SK-N-SH (cell line): ENCODE measurements around the gene CHMP4A. TPM values are rescaled to one million over a fixed set of nuclear protein-coding genes. Genes with fewer than 3 reads are reported as not detected.

Source experiments
- CTCF ChIA-PET: fragments of 300-600, 350-600 bp; formaldehyde crosslinking; extraction: SDS; loops from one replicate; lab custom pipeline; 2021; lab: Yijun Ruan, JAX
- POLR2A ChIA-PET: fragments of 350-600 bp; sonication (Branson Sonifier 250); formaldehyde crosslinking; extraction: SDS; loops from one replicate; lab custom pipeline; 2020; ENCODE audit warnings: antibody characterized with exemption, inconsistent platforms; lab: Yijun Ruan, JAX
- DNase-seq: peaks from one replicate; pipeline ENCODE4 v3.0.0; 2012
- H2AFZ ChIP-seq: fragments of 200-600 bp; sonication (generic); 2 replicates; pipeline ENCODE4 v1.8.1; 2016; ENCODE audit warnings: antibody characterized with exemption, mild to moderate bottlenecking, low read depth
- H3F3A ChIP-seq: fragments of 200-600 bp; sonication (generic); replicated peaks from 2 replicates; pipeline ENCODE3; 2016; ENCODE audit warnings: antibody characterized with exemption, mild to moderate bottlenecking; ENCODE audit not compliant: insufficient read depth
- H3K27ac ChIP-seq, 2 experiments: fragments of 200-500 bp in 1 of 2; fragments of 200-600 bp in 1 of 2; sonication (Bioruptor generic) in 1 of 2; sonication (generic), shearing (Covaris generic) in 1 of 2; 2 replicates each; pipeline versions ENCODE4 v1.5.1 to v1.6.1; 2014 to 2016; ENCODE audit warnings: low read depth in 2 of 2, inconsistent platforms in 1 of 2, low read length in 1 of 2, mild to moderate bottlenecking in 1 of 2, mixed read lengths in 1 of 2
- H3K27me3 ChIP-seq: fragments of 200-600 bp; sonication (generic), shearing (Covaris generic); 2 replicates; pipeline ENCODE4 v1.6.1; 2016; ENCODE audit warnings: mixed run types; ENCODE audit not compliant: insufficient read depth
- H3K36me3 ChIP-seq, 2 experiments: fragments of 200-500 bp in 1 of 2; fragments of 200-600 bp in 1 of 2; sonication (Bioruptor generic) in 1 of 2; sonication (generic) in 1 of 2; replicated peaks in 1 of 2; 2 replicates each; pipeline versions ENCODE3 to v1.5.1; 2014 to 2016; ENCODE audit warnings: low read length in 1 of 2, mild to moderate bottlenecking in 1 of 2; ENCODE audit not compliant: insufficient read depth in 2 of 2, control insufficient read depth in 1 of 2
- H3K4me1 ChIP-seq, 2 experiments: fragments of 200-500 bp in 1 of 2; fragments of 200-600 bp in 1 of 2; sonication (Bioruptor generic) in 1 of 2; sonication (generic), shearing (Covaris generic) in 1 of 2; 2 replicates each; pipeline versions ENCODE4 v1.5.1 to v1.6.1; 2014 to 2016; ENCODE audit warnings: low read depth in 1 of 2, low read length in 1 of 2, mixed run types in 1 of 2; ENCODE audit not compliant: insufficient read depth in 2 of 2, control insufficient read depth in 1 of 2
- H3K4me2 ChIP-seq: fragments of 200-600 bp; sonication (generic), shearing (Covaris generic); 2 replicates; pipeline ENCODE4 v1.6.1; 2017; ENCODE audit warnings: mixed run types
- H3K4me3 ChIP-seq, 2 experiments: fragments of 200-500 bp in 1 of 2; fragments of 200-600 bp in 1 of 2; sonication (Bioruptor generic) in 1 of 2; sonication (generic), shearing (Covaris generic) in 1 of 2; 2 replicates each; pipeline versions ENCODE4 v1.5.1 to v1.8.1; 2014 to 2016; ENCODE audit warnings: low read depth in 2 of 2, inconsistent platforms in 1 of 2, low read length in 1 of 2, mild to moderate bottlenecking in 1 of 2, mixed read lengths in 1 of 2, moderate library complexity in 1 of 2
- H3K79me2 ChIP-seq: fragments of 200-600 bp; sonication (generic); 2 replicates; pipeline ENCODE4 v1.8.1; 2017; ENCODE audit warnings: mild to moderate bottlenecking; ENCODE audit not compliant: insufficient read depth
- H3K9ac ChIP-seq: fragments of 200-600 bp; sonication (generic); 2 replicates; pipeline ENCODE4 v1.6.1; 2017; ENCODE audit warnings: mixed run types
- H3K9me2 ChIP-seq: fragments of 200-600 bp; sonication (generic); 2 replicates; pipeline ENCODE4 v1.6.1; 2017; ENCODE audit warnings: mixed run types
- H3K9me3 ChIP-seq: fragments of 200-600 bp; sonication (generic); 2 replicates; pipeline ENCODE4 v1.6.1; 2017; ENCODE audit warnings: mixed run types, mild to moderate bottlenecking, moderate library complexity
- H4K20me1 ChIP-seq: fragments of 200-600 bp; sonication (generic); 2 replicates; pipeline ENCODE4 v1.6.1; 2017; ENCODE audit warnings: mild to moderate bottlenecking, mixed run types; ENCODE audit not compliant: insufficient read depth
- CHD2 ChIP-seq: fragments of 150-350 bp; IDR thresholded peaks from 2 replicates; pipeline ENCODE4 v1.6.1; 2018; ENCODE audit warnings: low read length; ENCODE audit not compliant: partially characterized antibody
- CTCF ChIP-seq: fragments of 200-600 bp; sonication (generic); IDR thresholded peaks from 2 replicates; pipeline ENCODE4 v1.6.1; 2017; ENCODE audit warnings: antibody characterized with exemption, mild to moderate bottlenecking, moderate library complexity
- ELF1 ChIP-seq: IDR thresholded peaks from 2 replicates; pipeline ENCODE4 v1.4.0; 2012
- EP300 ChIP-seq, 2 experiments: IDR thresholded peaks; 2 replicates each; pipeline versions ENCODE4 v1.4.0 to v1.6.1; 2012; ENCODE audit warnings: borderline replicate concordance in 1 of 2, low read depth in 1 of 2, low read length in 1 of 2
- FOSL2 ChIP-seq: IDR thresholded peaks from 2 replicates; pipeline ENCODE4 v1.4.0; 2012; ENCODE audit warnings: low read depth, mild to moderate bottlenecking, moderate library complexity, borderline replicate concordance
- FOXJ3 ChIP-seq: sonication (generic); formaldehyde crosslinking; IDR thresholded peaks from 2 replicates; pipeline ENCODE4 v1.5.1; 2020; ENCODE audit warnings: mild to moderate bottlenecking, missing genetic modification reagents
- FOXM1 ChIP-seq: IDR thresholded peaks from 2 replicates; pipeline ENCODE4 v1.4.0; 2012; ENCODE audit warnings: low read depth, mild to moderate bottlenecking
- GABPA ChIP-seq: IDR thresholded peaks from 2 replicates; pipeline ENCODE4 v1.4.0; 2012; ENCODE audit warnings: low read depth, mild to moderate bottlenecking
- GATA2 ChIP-seq: sonication (generic); formaldehyde crosslinking; IDR thresholded peaks from 2 replicates; pipeline ENCODE4 v1.5.0; 2020; ENCODE audit warnings: mild to moderate bottlenecking, missing genetic modification reagents
- MAX ChIP-seq: IDR thresholded peaks from 2 replicates; pipeline ENCODE4 v1.4.0; 2012; ENCODE audit warnings: low read depth
- PBX3 ChIP-seq: IDR thresholded peaks from 2 replicates; pipeline ENCODE4; 2012
- POLR2AphosphoS5 ChIP-seq: IDR thresholded peaks from 2 replicates; pipeline ENCODE4 v1.6.1; 2012; ENCODE audit warnings: low read depth, low read length
- REST ChIP-seq: IDR thresholded peaks from 2 replicates; pipeline ENCODE4 v1.6.1; 2012; ENCODE audit warnings: mild to moderate bottlenecking, low read depth, low read length, moderate library complexity
- RFX5 ChIP-seq: IDR thresholded peaks from 2 replicates; pipeline ENCODE4 v1.6.1; 2012; ENCODE audit warnings: mild to moderate bottlenecking, improper control_type of control experiment, low read length
- TAF1 ChIP-seq: IDR thresholded peaks from 2 replicates; pipeline ENCODE4 v1.6.1; 2012; ENCODE audit warnings: low read depth, mild to moderate bottlenecking, low read length, moderate library complexity, borderline replicate concordance
- TCF12 ChIP-seq: IDR thresholded peaks from 2 replicates; pipeline ENCODE4 v1.4.0; 2012
- USF2 ChIP-seq: fragments of 150-350 bp; IDR thresholded peaks from 2 replicates; pipeline ENCODE4 v1.6.1; 2017; ENCODE audit warnings: antibody characterized with exemption, low read length, low read depth, borderline replicate concordance
- ZBTB33 ChIP-seq: IDR thresholded peaks from 2 replicates; pipeline ENCODE4 v1.4.0; 2012; ENCODE audit warnings: low read depth, borderline replicate concordance
- WGBS: methylation state at CpG from one replicate; pipeline ENCODE4 v1.1.6; 2017; ENCODE audit warnings: low lambda C conversion rate; 5-methylcytosine and 5-hydroxymethylcytosine counted together
- polyA plus RNA-seq, 3 experiments: library from polyadenylated mRNA; depleted of rRNA; stranded (reverse); fragments of >200 nt; gene quantifications; 2 replicates each; pipeline ENCODE4 v1.2.3, GENCODE V29; 2012

Gene CHMP4A
- polyA plus RNA-seq, 1 of the 3 experiments (the other 2 are of a cell fraction), result 92.4 TPM

GRCh38 chr14:24216345-24216699, 3.0 kb upstream of the CHMP4A start:
- peaks cover 59% of the 10 kb centered on the region for H3K79me2 ChIP-seq
- POLR2A ChIA-PET, result interaction anchor here (0.8 to 1.2 kb wide), 4 partner anchors 21 to 221 kb away, joined by 3 to 9 read pairs (median 4); partner anchors contain the start of genes RABGGTA, TINF2 and TM9SF1
- peak overlapping the region; percentile 78 for H3K4me2 ChIP-seq
- H3K9me2 ChIP-seq, result no peaks in the 10 kb centered on the region
- CTCF ChIA-PET, result interaction anchor here (0.8 to 3.8 kb wide), 14 partner anchors 9 to 126 kb away, joined by 3 to 20 read pairs (median 5); partner anchors contain the start of genes IRF9, NOP9, TINF2 and TM9SF1
- H4K20me1 ChIP-seq, result peaks cover 3% of the 10 kb centered on the region; the same call in 1 of the 2 replicates
- 85% methylated on average over 2 of the region's 2 CpGs for WGBS
- peaks cover 26% of the 10 kb centered on the region for H3F3A ChIP-seq
- peaks cover 9 to 26% of the 10 kb centered on the region in 2 experiments for H3K36me3 ChIP-seq
- DNase-seq, result no peak
- peak overlapping the region; percentile 73 to 82; a peak in 2 of 4 replicates for H3K4me3 ChIP-seq
- H3K9ac ChIP-seq, result no peak overlapping the region
- no peaks in the 10 kb centered on the region for H3K27me3 ChIP-seq
- H3K9me3 ChIP-seq, result no peaks in the 10 kb centered on the region
- H3K4me1 ChIP-seq, result peaks cover 9 to 17% of the 10 kb centered on the region in 2 experiments; a peak in 3 of 4 replicates
- no peak overlapping the region for H2AFZ ChIP-seq
- H3K27ac ChIP-seq, result peak overlapping the region; percentile 71 to 88; a peak in 2 of 4 replicates
- TF ChIP-seq REST (no peak), TAF1 (no peak), CTCF (no peak), POLR2AphosphoS5 (no peak), GABPA (no peak), TCF12 (no peak), FOXJ3 (CRISPR knock-in tag) (no peak), MAX (no peak), GATA2 (CRISPR knock-in tag) (no peak), USF2 (no peak), EP300 (IDR thresholded peaks at IDR 0.05; ENCODE audit: borderline replicate concordance in 1 of 2, low read depth in 1 of 2, low read length in 1 of 2) (no peak), ZBTB33 (no peak), FOSL2 (no peak), RFX5 (no peak), FOXM1 (no peak), CHD2 (no peak), ELF1 (no peak), PBX3 (no peak)
